Urinary bladder (tissue), 4 donors: ENCODE data around the gene SHC3. TPM values are rescaled to one million over a fixed set of nuclear protein-coding genes. Genes with fewer than 3 reads are reported as not detected.

Experiments
- DNase-seq: peaks from one replicate; pipeline ENCODE4 v3.0.0-alpha.2; 2015; ENCODE audit errors: extremely low spot score
- H3K27ac ChIP-seq: one replicate; pipeline ENCODE4 v1.5.1; 2013; ENCODE audit warnings: low read depth, mild to moderate bottlenecking, moderate library complexity
- H3K36me3 ChIP-seq: one replicate; pipeline ENCODE4 v1.6.1; 2013; ENCODE audit warnings: mild to moderate bottlenecking, moderate library complexity; ENCODE audit not compliant: insufficient read depth
- H3K4me1 ChIP-seq: one replicate; pipeline ENCODE4 v1.6.1; 2013; ENCODE audit warnings: mild to moderate bottlenecking, moderate library complexity; ENCODE audit not compliant: insufficient read depth
- H3K4me3 ChIP-seq: one replicate; pipeline ENCODE4 v1.5.1; 2013; ENCODE audit warnings: low read depth, low read length
- WGBS: extraction: QIAGEN DNeasy Blood & Tissue Kit; methylation state at CpG from one replicate; pipeline ENCODE4 v1.1.7; 2013; 5-methylcytosine and 5-hydroxymethylcytosine counted together
- polyA plus RNA-seq: library from polyadenylated mRNA; stranded (reverse); fragments of 200-250 nt; gene quantifications from one replicate; pipeline ENCODE4 v1.2.3, GENCODE V29; 2013
- total RNA-seq: library from RNA; depleted of rRNA; stranded (reverse); fragments of >200 nt; gene quantifications from one replicate; pipeline ENCODE4 v1.2.3, GENCODE V29; 2014
- donor health status: healthy with polysubstance abuse.
- donor health status: healthy.

The SHC3 gene
- total and polyA plus RNA-seq, 2 donors, result 1.6 to 2.0 TPM

DNA sequence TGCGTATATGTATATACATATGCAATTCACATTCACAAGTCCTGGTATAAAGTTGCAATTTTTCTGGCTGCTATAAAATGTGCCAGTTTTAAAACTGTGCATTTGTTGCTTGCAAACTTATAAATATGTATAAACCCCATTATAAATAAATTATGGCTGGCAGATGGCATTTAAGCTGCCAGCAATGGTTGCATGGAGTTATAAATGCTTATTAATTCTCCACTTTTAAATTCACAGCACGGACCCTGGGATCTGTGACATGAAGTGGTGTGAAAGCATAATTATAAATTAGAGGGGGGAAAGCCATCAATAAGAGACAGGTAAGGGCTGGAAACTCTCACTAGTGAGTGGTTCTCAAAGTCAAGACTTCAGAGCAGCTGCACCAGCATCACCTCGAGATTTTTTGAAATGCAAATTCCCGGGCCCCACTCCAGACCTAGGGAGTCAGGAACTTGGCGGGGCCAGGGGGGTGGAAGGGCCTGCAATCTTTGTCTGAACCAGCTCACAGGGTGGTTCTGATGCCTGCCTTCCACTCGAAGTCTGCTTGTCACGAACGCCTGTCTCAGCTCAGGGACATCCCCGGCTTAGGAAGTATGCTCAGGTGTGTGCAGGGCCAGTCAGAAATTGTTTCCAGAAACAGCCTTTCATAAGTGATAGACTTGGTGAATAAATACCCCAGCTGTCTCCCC lies 170.4 kb downstream of the SHC3 start:
- H3K4me3 ChIP-seq, result no peak overlapping the region
- 81% methylated on average over 9 of the region's 9 CpGs for WGBS
- H3K36me3 ChIP-seq, result no peaks in the 10 kb centered on the region
- H3K4me1 ChIP-seq, result no peaks in the 10 kb centered on the region
- no peak overlapping the region for H3K27ac ChIP-seq
- DNase-seq, result no peak

DNA sequence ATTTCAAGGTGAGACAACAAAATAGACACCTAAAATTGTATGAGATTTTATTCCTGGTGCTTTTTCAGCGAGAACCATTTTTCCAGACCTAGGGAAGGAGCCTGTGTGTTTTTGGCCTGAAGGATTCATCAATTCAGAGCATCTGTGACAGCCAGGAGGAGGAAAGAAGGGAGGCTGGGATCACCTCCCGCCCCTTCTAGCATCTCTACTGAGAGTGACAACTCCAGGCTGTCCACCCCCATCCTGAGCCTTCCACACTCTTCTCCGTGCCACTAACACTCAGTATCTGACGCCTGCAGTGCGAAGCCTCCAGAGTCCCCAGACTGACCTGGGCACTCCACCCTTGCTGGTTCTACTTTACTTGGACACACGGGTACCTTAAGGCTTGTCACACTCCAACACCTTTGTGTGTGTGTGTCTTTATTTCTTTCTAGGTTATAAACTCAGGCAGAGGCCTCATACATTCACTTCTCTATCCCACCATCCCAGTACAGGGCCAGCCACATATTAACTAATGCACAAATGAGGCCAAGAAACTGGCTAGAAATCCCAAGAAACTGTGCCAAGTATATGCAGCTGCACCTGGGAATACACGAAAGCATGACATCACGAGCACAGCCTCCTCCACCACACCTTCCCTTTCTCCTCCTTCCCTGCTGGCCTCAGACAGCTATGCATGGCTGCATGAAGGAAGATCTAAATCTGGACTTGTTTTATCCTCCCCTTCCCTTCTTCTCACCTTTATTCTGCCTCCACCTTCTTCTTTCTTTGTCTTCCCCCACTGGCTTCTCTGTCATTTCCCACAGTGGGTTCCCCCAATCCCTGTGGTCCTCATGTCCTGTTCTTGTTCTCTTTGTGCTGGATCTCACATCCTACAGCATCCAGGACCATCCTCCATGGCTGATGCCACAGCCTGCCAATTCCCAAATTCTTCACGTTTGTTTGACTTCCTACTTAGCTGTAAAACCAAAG lies 171.3 kb downstream of the SHC3 start:
- Histone ChIP-seq H3K27ac (no peak overlapping the region), H3K4me3 (no peak overlapping the region), H3K36me3 (no peaks in the 10 kb centered on the region), H3K4me1 (no peaks in the 10 kb centered on the region)
- WGBS, result 75% methylated on average over 9 of the region's 9 CpGs
- DNase-seq, result no peak

- Histone ChIP-seq H3K27ac (no peak overlapping the region), H3K36me3 (no peaks in the 10 kb centered on the region), H3K4me1 (no peaks in the 10 kb centered on the region), H3K4me3 (no peak overlapping the region)
- DNase-seq, result no peak
- 17% methylated on average over 2 of the region's 2 CpGs for WGBS
Measured at GRCh38 chr9:89006267-89006666, 172.4 kb downstream of the SHC3 start.

- no peak overlapping the region for H3K27ac ChIP-seq
- DNase-seq, result no peak
- 87% methylated on average over 9 of the region's 9 CpGs for WGBS
- no peaks in the 10 kb centered on the region for H3K4me1 ChIP-seq
- no peak overlapping the region for H3K4me3 ChIP-seq
- no peaks in the 10 kb centered on the region for H3K36me3 ChIP-seq
Measured at GRCh38 chr9:89005323-89005722, 173.3 kb downstream of the SHC3 start.

GRCh38 chr9:89002987-89003386 lies 175.6 kb downstream of the SHC3 start:
- no peaks in the 10 kb centered on the region for H3K4me1 ChIP-seq
- DNase-seq, result no peak
- no peak overlapping the region for H3K4me3 ChIP-seq
- H3K36me3 ChIP-seq, result no peaks in the 10 kb centered on the region
- no peak overlapping the region for H3K27ac ChIP-seq
- 83% methylated on average over 6 of the region's 6 CpGs for WGBS

DNA sequence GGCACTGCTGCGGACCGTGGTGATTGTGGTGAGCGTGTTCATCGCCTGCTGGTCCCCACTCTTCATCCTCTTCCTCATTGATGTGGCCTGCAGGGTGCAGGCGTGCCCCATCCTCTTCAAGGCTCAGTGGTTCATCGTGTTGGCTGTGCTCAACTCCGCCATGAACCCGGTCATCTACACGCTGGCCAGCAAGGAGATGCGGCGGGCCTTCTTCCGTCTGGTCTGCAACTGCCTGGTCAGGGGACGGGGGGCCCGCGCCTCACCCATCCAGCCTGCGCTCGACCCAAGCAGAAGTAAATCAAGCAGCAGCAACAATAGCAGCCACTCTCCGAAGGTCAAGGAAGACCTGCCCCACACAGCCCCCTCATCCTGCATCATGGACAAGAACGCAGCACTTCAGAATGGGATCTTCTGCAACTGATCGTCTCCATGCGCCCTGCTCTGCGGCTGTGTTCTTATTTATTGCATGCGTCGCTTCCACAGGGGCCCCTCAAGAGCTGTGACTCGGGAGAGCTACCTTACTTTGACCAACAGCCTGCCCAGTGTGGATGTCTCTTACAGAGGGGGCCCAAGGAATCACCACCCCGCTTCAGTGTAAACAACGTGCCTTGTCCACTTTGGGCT lies 176.6 kb downstream of the SHC3 start:
- H3K36me3 ChIP-seq, result no peaks in the 10 kb centered on the region
- DNase-seq, result no peak
- 91% methylated on average over 27 of the region's 27 CpGs for WGBS
- H3K4me1 ChIP-seq, result no peaks in the 10 kb centered on the region
- H3K27ac ChIP-seq, result no peak overlapping the region
- no peak overlapping the region for H3K4me3 ChIP-seq

DNA sequence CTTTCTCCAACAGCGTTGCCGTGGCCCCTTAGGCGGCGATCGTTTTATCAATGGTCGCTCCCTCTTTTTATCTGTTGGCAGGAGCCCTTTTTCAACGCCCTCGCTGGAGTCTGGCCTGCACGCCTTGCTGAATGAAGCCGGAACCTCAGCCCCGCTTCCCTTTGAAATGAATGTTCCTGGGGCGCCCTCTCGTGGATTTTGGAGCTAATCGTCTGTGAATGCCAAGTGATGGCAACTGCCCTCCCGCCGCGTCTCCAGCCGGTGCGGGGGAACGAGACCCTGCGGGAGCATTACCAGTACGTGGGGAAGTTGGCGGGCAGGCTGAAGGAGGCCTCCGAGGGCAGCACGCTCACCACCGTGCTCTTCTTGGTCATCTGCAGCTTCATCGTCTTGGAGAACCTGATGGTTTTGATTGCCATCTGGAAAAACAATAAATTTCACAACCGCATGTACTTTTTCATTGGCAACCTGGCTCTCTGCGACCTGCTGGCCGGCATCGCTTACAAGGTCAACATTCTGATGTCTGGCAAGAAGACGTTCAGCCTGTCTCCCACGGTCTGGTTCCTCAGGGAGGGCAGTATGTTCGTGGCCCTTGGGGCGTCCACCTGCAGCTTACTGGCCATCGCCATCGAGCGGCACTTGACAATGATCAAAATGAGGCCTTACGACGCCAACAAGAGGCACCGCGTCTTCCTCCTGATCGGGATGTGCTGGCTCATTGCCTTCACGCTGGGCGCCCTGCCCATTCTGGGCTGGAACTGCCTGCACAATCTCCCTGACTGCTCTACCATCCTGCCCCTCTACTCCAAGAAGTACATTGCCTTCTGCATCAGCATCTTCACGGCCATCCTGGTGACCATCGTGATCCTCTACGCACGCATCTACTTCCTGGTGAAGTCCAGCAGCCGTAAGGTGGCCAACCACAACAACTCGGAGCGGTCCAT lies 177.4 kb downstream of the SHC3 start:
- 26% methylated on average over 52 of the region's 52 CpGs for WGBS
- no peaks in the 10 kb centered on the region for H3K36me3 ChIP-seq
- H3K4me3 ChIP-seq, result no peak overlapping the region
- no peaks in the 10 kb centered on the region for H3K4me1 ChIP-seq
- DNase-seq, result peak; percentile 87
- no peak overlapping the region for H3K27ac ChIP-seq

DNA sequence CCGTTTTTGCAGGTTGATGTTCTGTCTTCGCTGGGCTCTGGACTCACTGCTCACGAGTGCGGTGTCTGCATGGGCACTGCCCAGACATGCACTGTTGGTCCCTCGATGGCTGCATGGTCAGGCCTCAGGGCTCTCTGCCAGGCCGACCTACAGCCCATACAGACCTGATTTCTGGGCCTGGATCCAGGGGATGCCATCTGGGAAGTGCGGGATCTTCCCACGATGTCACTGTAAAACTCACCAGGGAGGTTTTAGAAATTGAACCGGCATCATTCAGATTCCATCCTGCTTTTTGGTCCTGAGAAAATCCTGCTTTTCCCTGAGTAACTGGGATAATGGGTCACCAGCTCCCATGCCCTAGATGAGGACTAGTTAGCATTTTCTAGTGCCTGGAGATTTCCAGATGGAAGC lies 178.2 kb downstream of the SHC3 start:
- 69% methylated on average over 9 of the region's 9 CpGs for WGBS
- Histone ChIP-seq H3K27ac (no peak overlapping the region), H3K4me3 (no peak overlapping the region), H3K36me3 (no peaks in the 10 kb centered on the region), H3K4me1 (no peaks in the 10 kb centered on the region)
- DNase-seq, result no peak

DNA sequence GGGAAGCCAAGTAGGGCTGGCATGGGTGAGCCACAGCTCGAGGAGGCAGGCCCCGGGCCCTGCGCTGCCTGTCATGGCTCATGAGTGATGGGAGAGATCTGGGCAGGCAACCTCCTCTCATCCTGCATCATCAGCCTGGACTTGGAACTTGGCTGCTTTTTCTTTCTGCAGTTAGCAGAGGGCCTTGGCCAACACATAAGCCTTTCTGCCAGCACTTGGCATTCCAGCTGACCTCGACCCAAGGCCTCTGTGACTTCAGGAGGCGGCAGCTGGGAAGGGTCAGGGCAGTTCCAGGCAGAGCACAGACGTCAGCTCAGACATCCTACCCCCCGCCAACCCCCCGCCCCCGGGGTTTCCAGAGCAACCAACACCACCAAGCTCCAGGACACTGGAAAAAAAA lies 179.7 kb downstream of the SHC3 start:
- Histone ChIP-seq H3K4me1 (no peaks in the 10 kb centered on the region), H3K36me3 (no peaks in the 10 kb centered on the region), H3K27ac (no peak overlapping the region), H3K4me3 (no peak overlapping the region)
- DNase-seq, result no peak
- 40% methylated on average over 9 of the region's 9 CpGs for WGBS

DNA sequence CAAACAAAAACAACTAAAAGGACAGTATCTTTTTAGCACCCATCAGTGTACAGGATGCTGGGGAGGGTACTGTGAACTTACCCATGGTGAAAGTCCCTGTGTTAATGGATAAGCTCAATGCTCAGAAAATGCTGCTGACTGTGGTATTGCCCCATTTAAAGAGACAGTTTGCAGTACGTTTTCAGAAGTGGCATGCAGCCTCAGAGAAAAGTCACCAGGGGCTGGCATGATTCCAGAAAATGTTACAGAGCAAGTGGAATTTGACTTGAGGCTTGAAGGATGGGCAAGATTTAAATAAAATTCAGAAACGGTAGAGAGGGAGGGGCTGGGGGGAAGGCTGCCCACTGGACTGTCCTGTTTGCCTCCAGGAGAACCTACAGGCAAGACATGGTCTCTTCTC lies 180.1 kb downstream of the SHC3 start:
- Histone ChIP-seq H3K4me3 (no peak overlapping the region), H3K27ac (no peak overlapping the region), H3K4me1 (no peaks in the 10 kb centered on the region), H3K36me3 (no peaks in the 10 kb centered on the region)
- WGBS, result 17% methylated on average over 2 of the region's 2 CpGs
- DNase-seq, result no peak

DNA sequence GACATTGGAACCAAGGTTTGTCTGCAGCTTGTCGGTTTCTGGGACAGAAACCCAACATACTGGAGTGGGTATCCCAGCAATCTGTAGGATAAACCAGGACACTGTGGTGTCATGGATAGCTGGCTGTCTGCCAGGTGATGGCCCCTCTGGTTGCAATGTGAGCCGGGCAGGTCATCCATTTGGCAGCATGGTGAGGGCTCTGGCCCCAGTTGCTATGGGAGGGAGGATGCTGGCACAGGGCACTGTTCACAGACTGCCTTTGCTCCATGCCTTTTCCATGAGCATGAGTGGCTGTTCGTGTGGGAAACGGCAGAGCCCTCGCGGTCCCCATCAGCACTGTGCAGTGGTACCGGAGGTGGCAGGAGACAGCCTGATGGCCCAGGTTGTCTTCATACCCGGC lies 181.0 kb downstream of the SHC3 start:
- Histone ChIP-seq H3K4me3 (no peak overlapping the region), H3K27ac (no peak overlapping the region), H3K36me3 (no peaks in the 10 kb centered on the region), H3K4me1 (no peaks in the 10 kb centered on the region)
- 67% methylated on average over 8 of the region's 8 CpGs for WGBS
- no peak for DNase-seq

GRCh38 chr9:88996921-88997235 lies 181.7 kb downstream of the SHC3 start:
- 50% methylated on average over 4 of the region's 4 CpGs for WGBS
- no peak overlapping the region for H3K27ac ChIP-seq
- no peaks in the 10 kb centered on the region for H3K4me1 ChIP-seq
- H3K4me3 ChIP-seq, result no peak overlapping the region
- H3K36me3 ChIP-seq, result no peaks in the 10 kb centered on the region
- DNase-seq, result no peak
